Keratinocyte (primary cell): ENCODE results near the gene SCUBE1. TPM values are rescaled to one million over a fixed set of nuclear protein-coding genes. Genes with fewer than 3 reads are reported as not detected.

Source experiments
- DNase-seq: peaks from one replicate; pipeline ENCODE4 v3.0.0-alpha.2; 2011; ENCODE audit warnings: low read depth, missing footprints, low spot score
- FAIRE-seq: peaks from 2 replicates; lab custom pipeline; 2011; peaks lifted over from hg19 to GRCh38; lab: Jason Lieb, UNC
- H2AFZ ChIP-seq: 2 replicates; pipeline ENCODE4 v1.6.0; 2012; ENCODE audit warnings: low read length, control low read depth, inconsistent platforms; ENCODE audit not compliant: control insufficient read depth
- H3K27ac ChIP-seq: 2 replicates; pipeline ENCODE4 v1.5.1; 2011; ENCODE audit warnings: low read length; ENCODE audit not compliant: control insufficient read depth, insufficient read depth
- H3K27me3 ChIP-seq: 3 replicates; pipeline ENCODE4 v1.6.0; 2011; ENCODE audit warnings: low read length; ENCODE audit not compliant: control insufficient read depth, insufficient read depth; ENCODE audit errors: extremely low read depth
- H3K36me3 ChIP-seq, 2 experiments: 2 replicates in 1 of 2; 3 replicates in 1 of 2; pipeline ENCODE4 v1.5.1; 2011; ENCODE audit warnings: low read length in 2 of 2, mild to moderate bottlenecking in 1 of 2; ENCODE audit not compliant: control insufficient read depth in 2 of 2, insufficient read depth in 2 of 2; ENCODE audit errors: extremely low read depth in 1 of 2
- H3K4me1 ChIP-seq: 3 replicates; pipeline ENCODE4 v1.5.1; 2011; ENCODE audit warnings: low read length; ENCODE audit not compliant: control insufficient read depth, insufficient read depth; ENCODE audit errors: extremely low read depth
- H3K4me2 ChIP-seq: 3 replicates; pipeline ENCODE4 v1.6.0; 2011; ENCODE audit warnings: low read depth, low read length; ENCODE audit not compliant: control insufficient read depth, insufficient read depth; ENCODE audit errors: extremely low read depth
- H3K4me3 ChIP-seq, 3 experiments: fragments of 200-600 bp in 1 of 3; sonication (generic) in 1 of 3; 2 replicates in 2 of 3; 3 replicates in 1 of 3; pipeline ENCODE4 v1.5.1; 2011 to 2016; ENCODE audit warnings: low read length in 3 of 3, mild to moderate bottlenecking in 3 of 3, control low read depth in 2 of 3, inconsistent platforms in 1 of 3, low read depth in 1 of 3, mixed read lengths in 1 of 3, mixed run types in 1 of 3, moderate library complexity in 1 of 3; ENCODE audit not compliant: control insufficient read depth in 2 of 3, insufficient read depth in 2 of 3; ENCODE audit errors: extremely low read depth in 1 of 3
- H3K79me2 ChIP-seq: 2 replicates; pipeline ENCODE4 v1.6.0; 2012; ENCODE audit warnings: low read length; ENCODE audit not compliant: control insufficient read depth, insufficient read depth
- H3K9ac ChIP-seq: 3 replicates; pipeline ENCODE4 v1.6.0; 2011; ENCODE audit warnings: low read length; ENCODE audit not compliant: control insufficient read depth, insufficient read depth; ENCODE audit errors: extremely low read depth
- H3K9me1 ChIP-seq: 3 replicates; pipeline ENCODE4 v1.6.0; 2011; ENCODE audit warnings: low read length; ENCODE audit not compliant: control insufficient read depth, insufficient read depth; ENCODE audit errors: extremely low read depth
- H3K9me3 ChIP-seq: 2 replicates; pipeline ENCODE4 v1.5.1; 2012; ENCODE audit warnings: low read depth, low read length; ENCODE audit not compliant: control insufficient read depth
- H4K20me1 ChIP-seq: 3 replicates; pipeline ENCODE4 v1.6.0; 2011; ENCODE audit warnings: low read length; ENCODE audit not compliant: control insufficient read depth, insufficient read depth; ENCODE audit errors: extremely low read depth
- CTCF ChIP-seq, 3 experiments: IDR thresholded peaks in 1 of 3; conservative IDR thresholded peaks in 1 of 3; optimal IDR thresholded peaks in 1 of 3; 2 replicates in 2 of 3; 3 replicates in 1 of 3; pipeline versions ENCODE3 to v1.5.1; 2011; ENCODE audit warnings: low read length in 3 of 3, mild to moderate bottlenecking in 3 of 3, moderate library complexity in 2 of 3, control low read depth in 1 of 3, inconsistent platforms in 1 of 3; ENCODE audit not compliant: insufficient read depth in 2 of 3; ENCODE audit errors: extremely low read depth in 1 of 3
- EZH2 ChIP-seq: IDR thresholded peaks from one replicate; pipeline ENCODE4 v1.6.1; 2012; ENCODE audit warnings: inconsistent platforms, mild to moderate bottlenecking, low read length, moderate library complexity
- dilution Hi-C: fragments of 300-500 bp; cut with MboI; formaldehyde crosslinking; loops from one replicate; pipeline ENCODE4 v1.7.0; 2020; ENCODE audit warnings: low sequenced_read_pairs; ENCODE audit not compliant: extremely low pct_ligation_motif_present
- polyA plus RNA-seq, 5 experiments: library from polyadenylated mRNA; depleted of rRNA in 3 of 5; stranded (reverse) in 3 of 5; stranded (forward) in 1 of 5; unstranded in 1 of 5; fragments of >200 nt; gene quantifications; 1 replicate in 1 of 5; 2 replicates in 3 of 5; 3 replicates in 1 of 5; pipeline versions ENCODE4 v1.2.1 to v1.2.3, GENCODE V29; 2011 to 2012; ENCODE audit warnings: missing spikeins in 2 of 5, low read depth in 1 of 5, low replicate concordance in 1 of 5

The SCUBE1 gene
- polyA plus RNA-seq, 1 donor (not counting 4 experiments of a cell fraction or from before 2014, with no cell fraction given) = not detected

DNA sequence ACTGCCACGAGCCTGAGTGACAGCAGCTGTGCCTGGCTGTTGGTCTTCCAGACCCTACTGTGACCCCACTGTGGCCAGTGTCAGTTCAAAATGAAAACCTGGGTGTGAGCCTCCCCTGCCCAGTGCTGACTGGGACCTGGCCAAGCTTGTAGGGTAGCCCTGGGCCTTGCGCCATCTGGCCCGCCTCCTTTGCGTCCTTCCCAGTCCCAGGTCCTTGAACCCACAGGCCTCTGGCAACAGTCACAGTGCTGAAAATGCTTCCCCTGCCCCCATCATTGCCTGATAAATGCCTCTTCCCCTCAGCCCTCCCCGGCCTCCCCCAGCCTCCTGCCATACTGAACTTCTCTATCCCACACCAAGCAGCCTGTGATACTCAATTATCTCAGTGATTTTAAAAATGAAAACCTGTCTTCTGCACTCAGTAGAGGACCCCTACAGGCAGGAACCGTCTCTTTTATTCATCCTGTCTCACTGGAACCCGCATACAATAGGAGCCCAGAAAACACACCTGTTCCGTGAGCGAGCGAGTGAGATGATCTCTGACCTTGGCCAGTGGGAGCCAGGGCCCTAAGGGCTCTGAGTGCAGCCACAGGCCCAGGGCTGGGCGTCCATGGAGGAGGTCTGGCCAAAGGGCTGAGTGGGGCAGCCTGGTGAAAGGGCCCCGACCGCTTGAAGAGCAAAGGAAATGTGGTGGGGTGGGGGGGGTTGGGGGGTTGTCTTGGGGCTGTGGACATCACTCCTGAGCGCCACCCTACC, 106.6 kb downstream of the SCUBE1 start:
- Histone ChIP-seq H3K27ac (no peak overlapping the region), H2AFZ (no peak overlapping the region), H4K20me1 (no peaks in the 10 kb centered on the region), H3K9me3 (no peaks in the 10 kb centered on the region), H3K79me2 (no peaks in the 10 kb centered on the region), H3K4me3 (no peak overlapping the region), H3K36me3 (no peaks in the 10 kb centered on the region), H3K4me1 (no peaks in the 10 kb centered on the region), H3K4me2 (no peak overlapping the region), H3K9ac (no peak overlapping the region), H3K9me1 (no peaks in the 10 kb centered on the region), H3K27me3 (peaks cover 30% of the 10 kb centered on the region)
- FAIRE-seq = no peak
- TF ChIP-seq EZH2 (no peak), CTCF (optimal IDR thresholded peaks at IDR 0.05 in 1 of 3, IDR thresholded peaks at IDR 0.05 in 1 of 3, conservative IDR thresholded peaks at IDR 0.05 in 1 of 3; ENCODE audit: extremely low read depth in 1 of 3, insufficient read depth in 2 of 3, low read length in 3 of 3) (no peak)
- dilution Hi-C loops = no loop called here
- no peak for DNase-seq

DNA sequence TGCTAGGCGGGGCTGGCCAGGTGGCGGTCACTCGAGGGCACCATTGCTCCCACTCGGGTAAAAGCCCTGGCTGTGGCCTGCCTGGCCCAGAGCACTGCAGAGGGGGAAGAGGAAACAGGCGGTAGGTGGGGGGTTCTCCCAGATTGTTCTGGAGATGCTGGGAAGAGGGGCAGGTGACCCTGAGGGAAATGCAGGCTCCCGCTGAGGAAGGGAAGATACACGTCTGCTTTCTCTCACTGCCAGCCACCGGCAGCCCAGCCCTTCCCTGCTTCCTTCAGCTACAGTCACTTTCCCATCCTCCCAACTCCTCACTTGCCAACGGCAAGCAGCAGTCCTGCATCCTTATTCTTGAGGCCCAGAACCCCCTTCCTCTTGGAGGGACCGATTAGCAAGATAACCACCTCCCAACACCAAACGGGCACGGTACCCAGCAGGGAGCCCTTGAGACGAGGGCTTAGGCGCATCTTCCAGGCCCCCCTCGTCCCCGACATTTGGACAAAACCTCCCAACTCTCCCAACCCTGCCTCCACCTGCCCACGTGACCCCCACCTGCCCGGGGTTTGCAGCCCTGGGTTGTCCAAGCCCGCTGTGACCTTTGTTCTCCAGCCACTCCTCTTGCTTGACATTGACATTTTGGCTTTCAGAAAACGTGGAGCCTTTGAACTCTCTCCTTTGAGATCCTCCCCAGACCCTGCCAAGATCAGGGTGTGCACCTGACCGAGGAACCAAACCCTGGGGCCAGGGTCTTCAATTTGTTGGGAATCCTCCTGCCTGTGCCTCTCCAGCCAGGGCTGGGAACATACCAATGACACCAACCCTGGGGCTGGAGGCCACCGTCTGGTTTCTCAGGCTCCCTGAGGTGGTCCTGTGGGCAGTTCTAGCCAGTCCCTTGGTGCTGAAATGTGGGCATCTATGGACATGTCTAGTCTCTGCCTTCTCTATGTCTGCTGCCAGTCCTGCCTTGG, 107.4 kb downstream of the SCUBE1 start:
- Histone ChIP-seq H2AFZ (no peak overlapping the region), H3K9ac (no peak overlapping the region), H3K4me3 (no peak overlapping the region), H3K79me2 (no peaks in the 10 kb centered on the region), H4K20me1 (no peaks in the 10 kb centered on the region), H3K9me1 (no peaks in the 10 kb centered on the region), H3K36me3 (no peaks in the 10 kb centered on the region), H3K27me3 (peaks cover 28% of the 10 kb centered on the region), H3K9me3 (no peaks in the 10 kb centered on the region), H3K4me1 (no peaks in the 10 kb centered on the region), H3K27ac (no peak overlapping the region), H3K4me2 (no peak overlapping the region)
- TF ChIP-seq CTCF (optimal IDR thresholded peaks at IDR 0.05 in 1 of 3, IDR thresholded peaks at IDR 0.05 in 1 of 3, conservative IDR thresholded peaks at IDR 0.05 in 1 of 3; ENCODE audit: extremely low read depth in 1 of 3, insufficient read depth in 2 of 3, low read length in 3 of 3) (no peak), EZH2 (no peak)
- dilution Hi-C loops = no loop called here
- DNase-seq = no peak
- no peak for FAIRE-seq
